Stimulated activated naive CD8-positive, alpha-beta T cell treated with anti-CD3 and anti-CD28 coated beads, Interleukin-15, Interleukin-2, amounts not matched to agents 100 U/mL and 50 U/mL, for 24 hours (primary cell): ENCODE measurements around the gene LMOD3.

Source experiments
- ATAC-seq: fragments of 150-1000 bp; cut with Tn5 transposase; one replicate; pipeline ENCODE4 v1.10.0; 2021
- DNase-seq: peaks from one replicate; pipeline ENCODE4 v3.0.0; 2021

Gene LMOD3

GRCh38 chr3:69058180-69058946 lies 64.0 kb downstream of the LMOD3 start:
- ATAC-seq (peak; percentile 72), DNase-seq (no peak)
